ENCODE measurements around the gene RNF34. TPM values are rescaled to one million over a fixed set of nuclear protein-coding genes. Genes with fewer than 3 reads are reported as not detected.

The RNF34 gene
- total RNA-seq, 2 experiments from 2014 or later = 60.6 to 63.1 TPM

GRCh38 chr12:121472150-121472905 lies 72.4 kb downstream of the RNF34 start:
- Mint-ChIP-seq H3K9me3 (no peaks in the 10 kb centered on the region), H3K27me3 (no peaks in the 10 kb centered on the region), H3K27ac (no peak overlapping the region), H3K4me3 (no peak overlapping the region), H3K36me3 (ENCODE audit: low read depth) (peaks cover 4% of the 10 kb centered on the region), H3K4me1 (ENCODE audit: low read depth) (peaks cover 21% of the 10 kb centered on the region)
- no peaks in the 10 kb centered on the region for H3K27me3 ChIP-seq (ENCODE audit: control insufficient read depth in 1 of 2, insufficient read depth in 2 of 2, low read length in 2 of 2)
- ATAC-seq (ENCODE audit: poor library complexity) (no peak), DNase-seq (no peak)
- ChIA-PET POLR2A (interaction anchor here (0.7 kb wide), 1 partner anchor 275 kb away, joined by 3 read pairs; no protein-coding TSS in a partner anchor), CTCF (interaction anchor here (1.1 kb wide), 1 partner anchor 22 kb away, joined by 3 read pairs; no protein-coding TSS in a partner anchor)
- no peaks in the 10 kb centered on the region for H3K9me3 ChIP-seq (ENCODE audit: control insufficient read depth in 1 of 2, insufficient read depth in 1 of 2, low read length in 2 of 2)
- H3K27ac ChIP-seq (ENCODE audit: low read depth in 1 of 2, low read length in 2 of 2) = no peak overlapping the region
- H3K4me1 ChIP-seq (ENCODE audit: insufficient read depth, low read length) = peaks cover 7% of the 10 kb centered on the region
- H3K36me3 ChIP-seq (ENCODE audit: insufficient read depth, low read length) = no peaks in the 10 kb centered on the region
- intact Hi-C loops (cut with DNase I, micrococcal nuclease) = no loop called here
- TF ChIP-seq CTCF (IDR thresholded peaks at IDR 0.05) = no peak
- no peak overlapping the region for H3K4me3 ChIP-seq (ENCODE audit: low read length)

Small RNA genes lying within 50 kb of the gene (microRNA-seq; reads per million reads assigned to microRNA genes)
- not detected for gene MIR7107 (ENCODE audit: borderline microRNAs expressed, borderline replicate concordance)

Other genes with a start within 250 kb of the RNF34 start
- 10 to 100 TPM; 36.2 to 37.4 TPM for gene P2RX4, start 190.0 kb upstream of the RNF34 start, total RNA-seq
- 1 to 10 TPM; 6.7 to 6.8 TPM for gene CAMKK2, start 103.4 kb upstream of the RNF34 start, total RNA-seq
- 10 to 100 TPM; 88.2 to 96.2 TPM for gene ANAPC5, start 47.7 kb upstream of the RNF34 start, total RNA-seq
- gene KDM2B, start 180.9 kb downstream of the RNF34 start, total RNA-seq = 10 to 100 TPM; 60.4 to 62.6 TPM
- 10 to 100 TPM; 39.7 to 42.3 TPM for gene ORAI1, start 226.4 kb downstream of the RNF34 start, total RNA-seq

Data from CD4-positive, alpha-beta T cell (primary cell).